Measurements from ENCODE around the gene E2F8. TPM values are rescaled to one million over a fixed set of nuclear protein-coding genes. Genes with fewer than 3 reads are reported as not detected.

The E2F8 gene, protein sequence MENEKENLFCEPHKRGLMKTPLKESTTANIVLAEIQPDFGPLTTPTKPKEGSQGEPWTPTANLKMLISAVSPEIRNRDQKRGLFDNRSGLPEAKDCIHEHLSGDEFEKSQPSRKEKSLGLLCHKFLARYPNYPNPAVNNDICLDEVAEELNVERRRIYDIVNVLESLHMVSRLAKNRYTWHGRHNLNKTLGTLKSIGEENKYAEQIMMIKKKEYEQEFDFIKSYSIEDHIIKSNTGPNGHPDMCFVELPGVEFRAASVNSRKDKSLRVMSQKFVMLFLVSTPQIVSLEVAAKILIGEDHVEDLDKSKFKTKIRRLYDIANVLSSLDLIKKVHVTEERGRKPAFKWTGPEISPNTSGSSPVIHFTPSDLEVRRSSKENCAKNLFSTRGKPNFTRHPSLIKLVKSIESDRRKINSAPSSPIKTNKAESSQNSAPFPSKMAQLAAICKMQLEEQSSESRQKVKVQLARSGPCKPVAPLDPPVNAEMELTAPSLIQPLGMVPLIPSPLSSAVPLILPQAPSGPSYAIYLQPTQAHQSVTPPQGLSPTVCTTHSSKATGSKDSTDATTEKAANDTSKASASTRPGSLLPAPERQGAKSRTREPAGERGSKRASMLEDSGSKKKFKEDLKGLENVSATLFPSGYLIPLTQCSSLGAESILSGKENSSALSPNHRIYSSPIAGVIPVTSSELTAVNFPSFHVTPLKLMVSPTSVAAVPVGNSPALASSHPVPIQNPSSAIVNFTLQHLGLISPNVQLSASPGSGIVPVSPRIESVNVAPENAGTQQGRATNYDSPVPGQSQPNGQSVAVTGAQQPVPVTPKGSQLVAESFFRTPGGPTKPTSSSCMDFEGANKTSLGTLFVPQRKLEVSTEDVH
- total RNA-seq = 1 to 10 TPM; 1.8 to 2.3 TPM
- polyA plus RNA-seq (ENCODE audit: insufficient read length in 2 of 2) = 1 to 10 TPM; 1.9 to 2.5 TPM
- long read RNA-seq, donor 1, partial matches to known transcripts = 0 of 1 reads
- long read RNA-seq, donor 1, other reads (novel, unspliced or antisense) = 0 of 1 reads
- long read RNA-seq, donor 2 = 0 reads
- long read RNA-seq, donor 3 = 0 reads
- long read RNA-seq, donor 4, partial matches to known transcripts = 21 of 28 reads
- long read RNA-seq, donor 4, other reads (novel, unspliced or antisense) = 0 of 28 reads

- WGBS (ENCODE audit: insufficient coverage) = under 1% methylated on average over 56 of the region's 59 CpGs
- peaks cover 36% of the 10 kb centered on the region for H3K27me3 ChIP-seq (ENCODE audit: control insufficient read depth, insufficient read depth, low read length)
Observed at GRCh38 chr11:19240420-19241259, at the start of gene E2F8. TSS of gene E2F8 (minus strand) at chr11:19240945. CDS start at chr11:19240121, 824 bp downstream.

DNA sequence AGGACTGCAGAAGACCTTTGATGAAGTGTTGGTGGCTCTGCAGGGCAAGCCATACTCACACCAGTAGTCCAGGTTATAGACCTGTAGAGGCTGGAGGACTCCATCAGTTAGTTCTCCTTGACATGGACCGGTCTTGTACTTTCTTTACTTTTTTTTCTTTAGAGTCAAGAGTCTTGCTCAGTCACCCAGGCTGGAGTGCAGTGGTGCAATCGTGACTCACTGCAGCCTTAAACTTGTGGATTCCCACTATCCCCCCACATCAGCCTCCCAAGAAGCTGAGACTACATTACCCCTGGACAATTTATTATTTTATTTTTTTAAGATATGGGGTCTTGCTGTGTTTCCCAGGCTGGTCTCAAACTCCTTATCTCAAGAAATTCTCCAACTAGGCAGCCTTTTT, 49.6 kb upstream of the E2F8 start:
- Histone ChIP-seq H3K27ac (ENCODE audit: low read depth, low read length) (no peak overlapping the region), H3K4me1 (ENCODE audit: control insufficient read depth, insufficient read depth, low read length) (no peaks in the 10 kb centered on the region), H3K36me3 (ENCODE audit: control insufficient read depth, insufficient read depth, low read length) (no peaks in the 10 kb centered on the region), H3K9me3 (ENCODE audit: control insufficient read depth, insufficient read depth, low read length) (no peaks in the 10 kb centered on the region), H3K4me3 (ENCODE audit: low read depth, low read length) (no peak overlapping the region), H3K27me3 (ENCODE audit: control insufficient read depth, insufficient read depth, low read length) (no peaks in the 10 kb centered on the region)
- 100% methylated on average over 2 of the region's 2 CpGs for WGBS (ENCODE audit: insufficient coverage)
- DNase-seq (ENCODE audit: low read depth in 4 of 6, low spot score in 6 of 6) = no peak

More at GRCh38 chr11:19240420-19241259, at the start of gene E2F8:
- H3K9me3 ChIP-seq (ENCODE audit: control insufficient read depth, insufficient read depth, low read length) = no peaks in the 10 kb centered on the region
- peak within 1 kb of the TSS; percentile 77 for H3K4me3 ChIP-seq (ENCODE audit: low read depth, low read length)
- DNase-seq (ENCODE audit: low read depth in 4 of 6, low spot score in 6 of 6) = peak; percentile 83 to 98 (median 90)
- H3K4me1 ChIP-seq (ENCODE audit: control insufficient read depth, insufficient read depth, low read length) = peaks cover 21% of the 10 kb centered on the region
- H3K36me3 ChIP-seq (ENCODE audit: control insufficient read depth, insufficient read depth, low read length) = no peaks in the 10 kb centered on the region
- no peak within 1 kb of the TSS for H3K27ac ChIP-seq (ENCODE audit: low read depth, low read length)

DNA sequence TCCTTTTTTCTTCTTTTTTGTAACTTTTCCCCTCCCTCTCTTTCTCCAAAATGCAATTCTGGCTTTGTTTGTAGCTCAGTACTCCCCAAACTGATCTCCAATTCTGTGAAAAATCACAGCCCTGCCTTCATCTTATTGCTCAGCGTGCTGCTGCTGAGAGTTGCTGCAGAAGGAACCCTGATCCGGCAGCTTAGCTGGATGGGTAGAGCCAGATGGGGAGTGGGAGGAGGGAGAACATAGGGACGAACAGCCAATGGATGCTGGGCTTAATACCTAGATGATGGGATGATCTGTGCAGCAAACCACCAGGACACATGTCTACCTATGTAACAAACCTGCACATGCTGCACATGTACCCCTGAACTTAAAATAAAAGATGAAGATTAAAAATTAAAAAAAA, 47.5 kb upstream of the E2F8 start:
- Histone ChIP-seq H3K36me3 (ENCODE audit: control insufficient read depth, insufficient read depth, low read length) (no peaks in the 10 kb centered on the region), H3K9me3 (ENCODE audit: control insufficient read depth, insufficient read depth, low read length) (no peaks in the 10 kb centered on the region), H3K27me3 (ENCODE audit: control insufficient read depth, insufficient read depth, low read length) (no peaks in the 10 kb centered on the region), H3K27ac (ENCODE audit: low read depth, low read length) (no peak overlapping the region), H3K4me1 (ENCODE audit: control insufficient read depth, insufficient read depth, low read length) (no peaks in the 10 kb centered on the region), H3K4me3 (ENCODE audit: low read depth, low read length) (no peak overlapping the region)
- no peak for DNase-seq (ENCODE audit: low read depth in 4 of 6, low spot score in 6 of 6)
- WGBS (ENCODE audit: insufficient coverage) = no CpG with 5 or more reads among the region's 3 CpGs

- H3K36me3 ChIP-seq (ENCODE audit: control insufficient read depth, insufficient read depth, low read length) = no peaks in the 10 kb centered on the region
- WGBS (ENCODE audit: insufficient coverage) = 93% methylated on average over 2 of the region's 4 CpGs
- H3K9me3 ChIP-seq (ENCODE audit: control insufficient read depth, insufficient read depth, low read length) = no peaks in the 10 kb centered on the region
- no peak overlapping the region for H3K4me3 ChIP-seq (ENCODE audit: low read depth, low read length)
- H3K27me3 ChIP-seq (ENCODE audit: control insufficient read depth, insufficient read depth, low read length) = no peaks in the 10 kb centered on the region
- no peak overlapping the region for H3K27ac ChIP-seq (ENCODE audit: low read depth, low read length)
- no peaks in the 10 kb centered on the region for H3K4me1 ChIP-seq (ENCODE audit: control insufficient read depth, insufficient read depth, low read length)
- no peak for DNase-seq (ENCODE audit: low read depth in 4 of 6, low spot score in 6 of 6)
Observed at GRCh38 chr11:19286411-19286810, 45.7 kb upstream of the E2F8 start.

- WGBS (ENCODE audit: insufficient coverage) = 56% methylated on average over 1 of the region's 3 CpGs
- DNase-seq (ENCODE audit: low read depth in 4 of 6, low spot score in 6 of 6) = no peak
- H3K4me3 ChIP-seq (ENCODE audit: low read depth, low read length) = no peak overlapping the region
Observed at GRCh38 chr11:19284881-19285280, 44.1 kb upstream of the E2F8 start.

DNA sequence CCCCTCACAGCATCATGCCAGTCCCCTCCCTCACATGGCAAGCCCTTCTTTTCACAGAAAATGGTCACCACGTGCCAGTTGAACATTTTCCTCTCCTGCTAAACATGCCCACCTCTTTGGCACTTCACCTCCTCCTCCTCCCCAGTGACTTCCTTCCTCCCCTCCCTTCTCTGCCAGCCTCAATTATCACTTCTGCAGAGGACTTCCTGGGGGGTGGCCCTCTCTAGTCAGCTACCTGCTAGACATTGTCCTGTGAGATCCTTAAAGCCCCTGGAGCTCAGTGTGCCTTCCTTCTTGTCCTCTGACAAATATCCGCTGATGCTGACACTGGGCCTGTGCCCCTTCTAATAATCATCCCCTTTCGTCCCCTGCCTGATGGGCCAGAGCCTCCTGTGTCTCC, 43.2 kb upstream of the E2F8 start:
- 84% methylated on average over 3 of the region's 3 CpGs for WGBS (ENCODE audit: insufficient coverage)
- DNase-seq (ENCODE audit: low read depth in 4 of 6, low spot score in 6 of 6) = no peak
- no peaks in the 10 kb centered on the region for H3K27me3 ChIP-seq (ENCODE audit: control insufficient read depth, insufficient read depth, low read length)
- H3K4me3 ChIP-seq (ENCODE audit: low read depth, low read length) = no peak overlapping the region
- no peaks in the 10 kb centered on the region for H3K9me3 ChIP-seq (ENCODE audit: control insufficient read depth, insufficient read depth, low read length)
- H3K4me1 ChIP-seq (ENCODE audit: control insufficient read depth, insufficient read depth, low read length) = no peaks in the 10 kb centered on the region
- no peaks in the 10 kb centered on the region for H3K36me3 ChIP-seq (ENCODE audit: control insufficient read depth, insufficient read depth, low read length)
- no peak overlapping the region for H3K27ac ChIP-seq (ENCODE audit: low read depth, low read length)

More at GRCh38 chr11:19284881-19285280, 44.1 kb upstream of the E2F8 start:
- no peaks in the 10 kb centered on the region for H3K4me1 ChIP-seq (ENCODE audit: control insufficient read depth, insufficient read depth, low read length)
- H3K9me3 ChIP-seq (ENCODE audit: control insufficient read depth, insufficient read depth, low read length) = no peaks in the 10 kb centered on the region
- H3K27me3 ChIP-seq (ENCODE audit: control insufficient read depth, insufficient read depth, low read length) = no peaks in the 10 kb centered on the region
- H3K27ac ChIP-seq (ENCODE audit: low read depth, low read length) = no peak overlapping the region
- H3K36me3 ChIP-seq (ENCODE audit: control insufficient read depth, insufficient read depth, low read length) = no peaks in the 10 kb centered on the region

GRCh38 chr11:19281555-19281954, 40.8 kb upstream of the E2F8 start:
- WGBS (ENCODE audit: insufficient coverage) = no CpG with 5 or more reads among the region's 2 CpGs
- no peak for DNase-seq (ENCODE audit: low read depth in 4 of 6, low spot score in 6 of 6)
- Histone ChIP-seq H3K27me3 (ENCODE audit: control insufficient read depth, insufficient read depth, low read length) (no peaks in the 10 kb centered on the region), H3K36me3 (ENCODE audit: control insufficient read depth, insufficient read depth, low read length) (no peaks in the 10 kb centered on the region), H3K9me3 (ENCODE audit: control insufficient read depth, insufficient read depth, low read length) (no peaks in the 10 kb centered on the region), H3K4me1 (ENCODE audit: control insufficient read depth, insufficient read depth, low read length) (no peaks in the 10 kb centered on the region), H3K4me3 (ENCODE audit: low read depth, low read length) (no peak overlapping the region), H3K27ac (ENCODE audit: low read depth, low read length) (no peak overlapping the region)

- Histone ChIP-seq H3K27ac (ENCODE audit: low read depth, low read length) (no peak overlapping the region), H3K36me3 (ENCODE audit: control insufficient read depth, insufficient read depth, low read length) (no peaks in the 10 kb centered on the region), H3K4me1 (ENCODE audit: control insufficient read depth, insufficient read depth, low read length) (no peaks in the 10 kb centered on the region), H3K9me3 (ENCODE audit: control insufficient read depth, insufficient read depth, low read length) (no peaks in the 10 kb centered on the region), H3K4me3 (ENCODE audit: low read depth, low read length) (no peak overlapping the region), H3K27me3 (ENCODE audit: control insufficient read depth, insufficient read depth, low read length) (no peaks in the 10 kb centered on the region)
- WGBS (ENCODE audit: insufficient coverage) = 37% methylated on average over 2 of the region's 5 CpGs
- DNase-seq (ENCODE audit: low read depth in 4 of 6, low spot score in 6 of 6) = peak in 4 of 6 donors; percentile 15 to 86 (median 18)
Observed at GRCh38 chr11:19281041-19281440, 40.3 kb upstream of the E2F8 start.

GRCh38 chr11:19279451-19279850, 38.7 kb upstream of the E2F8 start:
- H3K4me1 ChIP-seq (ENCODE audit: control insufficient read depth, insufficient read depth, low read length) = no peaks in the 10 kb centered on the region
- 20% methylated on average over 1 of the region's 3 CpGs for WGBS (ENCODE audit: insufficient coverage)

More at GRCh38 chr11:19279451-19279850, 38.7 kb upstream of the E2F8 start:
- H3K4me3 ChIP-seq (ENCODE audit: low read depth, low read length) = no peak overlapping the region
- no peak overlapping the region for H3K27ac ChIP-seq (ENCODE audit: low read depth, low read length)
- no peaks in the 10 kb centered on the region for H3K9me3 ChIP-seq (ENCODE audit: control insufficient read depth, insufficient read depth, low read length)
- DNase-seq (ENCODE audit: low read depth in 4 of 6, low spot score in 6 of 6) = no peak
- no peaks in the 10 kb centered on the region for H3K36me3 ChIP-seq (ENCODE audit: control insufficient read depth, insufficient read depth, low read length)
- H3K27me3 ChIP-seq (ENCODE audit: control insufficient read depth, insufficient read depth, low read length) = peaks cover 2% of the 10 kb centered on the region

All from spinal cord (tissue), 10 donors.